Measurements from ENCODE around the gene EXOC3L4. TPM values are rescaled to one million over a fixed set of nuclear protein-coding genes. Genes with fewer than 3 reads are reported as not detected.

Gene EXOC3L4
- total and polyA plus RNA-seq, 9 of the 15 experiments (the other 6 are each of a cell fraction or from before 2014, with no cell fraction given), result 0.10 to 6.7 (median 0.98) TPM; not detected in 1

GRCh38 chr14:103091041-103091882 is 3.3 kb upstream of the EXOC3L4 start (continued):
- TF ChIP-seq ZNF407 (IDR thresholded peaks at IDR 0.05; ENCODE audit: low read depth), result no peak
- TF ChIP-seq HNRNPL (IDR thresholded peaks at IDR 0.05; ENCODE audit: low read depth, low read length), result peak; percentile 85
- TF ChIP-seq CUX1 (CRISPR knock-in tag; IDR thresholded peaks at IDR 0.05), result no peak
- no peak for TF ChIP-seq PBX2 (CRISPR knock-in tag; IDR thresholded peaks at IDR 0.05; ENCODE audit: low read depth)
- no peak for TF ChIP-seq PBX2 (tag; conservative IDR thresholded peaks at IDR 0.05; ENCODE audit: low read depth)
- no peak for TF ChIP-seq U2AF1 (optimal IDR thresholded peaks at IDR 0.05; ENCODE audit: low read depth, low read length)
- TF ChIP-seq KHSRP (IDR thresholded peaks at IDR 0.05), result no peak
- TF ChIP-seq MXI1 (IDR thresholded peaks at IDR 0.05; ENCODE audit: low read depth, low read length), result no peak
- no peak for TF ChIP-seq DPF2 (IDR thresholded peaks at IDR 0.05)
- no peak for TF ChIP-seq DMBX1 (CRISPR knock-in tag; IDR thresholded peaks at IDR 0.05; ENCODE audit: borderline replicate concordance)
- no peak for TF ChIP-seq MYNN (IDR thresholded peaks at IDR 0.05)
- no peak for TF ChIP-seq MYNN (CRISPR knock-in tag; IDR thresholded peaks at IDR 0.05)
